Body of pancreas (tissue), 4 donors: Measurements from ENCODE around the gene PIEZO2. TPM values are rescaled to one million over a fixed set of nuclear protein-coding genes. Genes with fewer than 3 reads are reported as not detected.
"Not testable (repeated sequence)": the region's sequence is repeated elsewhere in the genome, so short reads cannot be mapped to it uniquely, and the experiment has no call there.

Source experiments
- ATAC-seq: fragments of 150-250 bp; one replicate; pipeline ENCODE4 v1.9.1; 2016
- DNase-seq, 4 donors: peaks; one replicate each; pipeline ENCODE4 v3.0.0-alpha.2; 2019
- H3K27ac ChIP-seq, 4 donors: fragments of 200-600 bp; sonication (generic); 1 replicate in 3 of 4; 2 replicates in 1 of 4; pipeline versions ENCODE4 v1.5.1 to v1.6.1; 2016 to 2019; ENCODE audit warnings: mild to moderate bottlenecking in 1 of 4, mixed read lengths in 1 of 4, moderate library complexity in 1 of 4
- H3K27me3 ChIP-seq, 2 donors: fragments of 200-600 bp; sonication (generic); one replicate each; pipeline ENCODE4 v1.6.0; 2016; ENCODE audit warnings: mild to moderate bottlenecking in 1 of 2
- H3K36me3 ChIP-seq, 2 donors: fragments of 200-600 bp; sonication (generic); replicated peaks in 1 of 2; 2 replicates each; pipeline ENCODE4 v1.5.1; 2016; ENCODE audit warnings: low read depth in 2 of 2; ENCODE audit not compliant: insufficient read depth in 1 of 2
- H3K4me1 ChIP-seq: fragments of 200-600 bp; sonication (generic); one replicate; pipeline ENCODE4 v1.6.0; 2016
- H3K4me3 ChIP-seq, 2 donors: fragments of 200-600 bp; sonication (generic); 1 replicate in 1 of 2; 2 replicates in 1 of 2; pipeline ENCODE4 v1.5.1; 2016 to 2019
- H3K9me3 ChIP-seq, 3 donors: fragments of 200-600 bp; sonication (generic); 1 replicate in 2 of 3; 2 replicates in 1 of 3; pipeline ENCODE4 v1.5.1; 2016
- CTCF ChIP-seq, 7 experiments: fragments of 450-650 bp in 4 of 7; fragments of 200-600 bp in 3 of 7; sonication (generic) in 3 of 7; IDR thresholded peaks; one replicate each; pipeline ENCODE4 v1.5.1; 2016 to 2019; ENCODE audit warnings: antibody characterized with exemption in 7 of 7
- POLR2A ChIP-seq, 3 donors: fragments of 450-650 bp; IDR thresholded peaks; one replicate each; pipeline ENCODE4 v1.6.1; 2016; ENCODE audit warnings: antibody characterized with exemption in 3 of 3, mild to moderate bottlenecking in 2 of 3
- WGBS, 2 donors: methylation state at CpG; one replicate each; pipeline ENCODE4 v1.1.5; 2017; 5-methylcytosine and 5-hydroxymethylcytosine counted together
- intact Hi-C: fragments of 100-400 bp; cut with DNase I; formaldehyde crosslinking; loops from one replicate; pipeline ENCODE4 v1.15.1; 2023
- total RNA-seq, 2 donors: library from RNA; depleted of rRNA; stranded (reverse); fragments of >200 nt; gene quantifications; one replicate each; pipeline ENCODE4 v1.1.0, GENCODE V29; 2016

The PIEZO2 gene
- total RNA-seq, 2 donors from 2014 or later, result 0.33 to 40.7 TPM

- WGBS, 2 donors, result 46 to 48% methylated on average over 4 of the region's 4 CpGs
Measured at GRCh38 chr18:11145413-11146191, 3.8 kb downstream of the PIEZO2 start.

DNA sequence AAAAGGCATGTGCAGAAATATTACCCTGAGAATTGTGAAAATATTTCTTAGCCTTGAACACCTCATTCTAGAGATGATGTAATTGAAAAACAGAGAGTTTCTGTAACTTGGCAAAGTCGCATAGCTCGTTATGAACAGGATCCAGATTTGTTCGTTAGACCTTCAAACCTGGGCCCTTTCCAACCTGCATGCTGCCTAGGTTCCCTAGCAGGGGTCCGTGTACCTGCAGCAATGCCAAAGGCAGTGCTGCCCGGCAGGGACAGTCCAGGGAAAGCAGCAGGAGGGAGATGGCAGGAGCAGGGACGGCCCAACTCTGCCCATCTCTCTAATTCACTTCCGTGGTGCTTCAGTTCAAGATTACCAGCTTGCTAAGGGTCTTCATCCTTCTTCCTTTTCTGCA lies 12.0 kb downstream of the PIEZO2 start:
- Histone ChIP-seq H3K4me3 (no peak overlapping the region), H3K4me1 (no peaks in the 10 kb centered on the region), H3K27me3 (peaks cover 0 to 7% of the 10 kb centered on the region in 2 donors), H3K9me3 (no peaks in the 10 kb centered on the region), H3K27ac (no peak overlapping the region), H3K36me3 (no peaks in the 10 kb centered on the region)
- TF ChIP-seq CTCF (IDR thresholded peaks at IDR 0.05) (no peak), POLR2A (IDR thresholded peaks at IDR 0.05) (no peak)
- ATAC-seq (peak; percentile 80), DNase-seq (peak; percentile 45 to 75 (median 58))
- intact Hi-C loops, result no loop called here
- WGBS, 2 donors, result 41 to 52% methylated on average over 7 of the region's 7 CpGs

More at GRCh38 chr18:11145413-11146191, 3.8 kb downstream of the PIEZO2 start:
- ATAC-seq (no peak), DNase-seq (no peak)
- Histone ChIP-seq H3K9me3 (no peaks in the 10 kb centered on the region), H3K27me3 (peaks cover 0 to 26% of the 10 kb centered on the region in 2 donors), H3K4me3 (no peak overlapping the region), H3K4me1 (peaks cover 27% of the 10 kb centered on the region), H3K36me3 (no peaks in the 10 kb centered on the region), H3K27ac (no peak overlapping the region)
- TF ChIP-seq CTCF (IDR thresholded peaks at IDR 0.05), result no peak
- intact Hi-C loops, result no loop called here

GRCh38 chr18:11136241-11136640 lies 13.1 kb downstream of the PIEZO2 start:
- TF ChIP-seq CTCF (IDR thresholded peaks at IDR 0.05), result no peak
- TF ChIP-seq POLR2A (IDR thresholded peaks at IDR 0.05), result no peak
- peaks cover 0 to 7% of the 10 kb centered on the region in 2 donors for H3K27me3 ChIP-seq
- DNase-seq (no peak), ATAC-seq (no peak)
- H3K9me3 ChIP-seq, result no peaks in the 10 kb centered on the region
- intact Hi-C loops, result no loop called here
- no peak overlapping the region for H3K4me3 ChIP-seq
- H3K4me1 ChIP-seq, result no peaks in the 10 kb centered on the region
- no peaks in the 10 kb centered on the region for H3K36me3 ChIP-seq
- no peak overlapping the region for H3K27ac ChIP-seq
- WGBS, 2 donors, result 30 to 40% methylated on average over 2 of the region's 2 CpGs

DNA sequence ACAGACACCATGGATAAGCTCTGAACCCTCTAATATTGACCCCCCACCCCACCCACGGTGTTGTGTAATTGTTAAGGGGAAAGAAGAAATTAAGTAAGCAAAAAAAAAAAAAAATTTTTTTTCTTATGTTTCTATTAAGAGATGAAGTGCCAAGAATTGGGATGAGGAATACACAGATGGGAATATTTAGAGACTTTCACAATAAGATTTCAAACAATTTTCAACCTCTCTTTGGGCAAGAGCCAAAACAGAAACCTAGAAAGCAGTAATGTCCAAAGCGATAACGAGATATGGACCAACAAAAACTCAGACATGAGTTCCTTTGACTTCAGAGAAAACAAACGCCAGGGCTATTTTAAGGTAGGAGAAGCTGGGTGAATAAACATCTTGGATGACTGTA lies 14.4 kb downstream of the PIEZO2 start:
- ATAC-seq, result no peak
- H3K36me3 ChIP-seq, result no peaks in the 10 kb centered on the region

DNA sequence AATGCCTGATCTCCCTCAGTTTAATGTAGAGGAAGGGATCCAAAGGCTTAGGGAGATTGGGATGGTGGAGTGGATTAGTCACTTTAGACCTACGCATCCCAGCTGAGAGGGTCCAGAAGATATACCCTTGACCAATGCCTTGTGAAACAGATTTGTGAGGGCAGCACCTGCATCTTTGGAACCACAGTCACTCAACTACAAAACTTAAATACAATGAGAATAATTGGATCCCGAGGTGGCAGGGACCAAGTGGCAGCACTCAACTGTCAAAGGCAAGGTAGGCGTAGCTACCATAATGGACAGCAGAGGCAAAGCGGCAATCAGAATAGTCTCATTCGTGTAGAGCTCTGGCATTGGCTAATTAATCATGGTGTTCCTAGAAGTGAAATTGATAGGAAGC lies 20.3 kb downstream of the PIEZO2 start:
- intact Hi-C loops, H3K4me1 ChIP-seq, ATAC-seq, H3K36me3 ChIP-seq, H3K27ac ChIP-seq, H3K27me3 ChIP-seq, DNase-seq, H3K4me3 ChIP-seq, H3K9me3 ChIP-seq: not testable (repeated sequence)
- 77 to 86% methylated on average over 5 of the region's 5 CpGs for WGBS, 2 donors

More for the DNA sequence above, 14.4 kb downstream of the PIEZO2 start:
- no peaks in the 10 kb centered on the region for H3K4me1 ChIP-seq
- intact Hi-C loops, result no loop called here
- no peak overlapping the region for H3K4me3 ChIP-seq
- peaks cover 0 to 7% of the 10 kb centered on the region in 2 donors for H3K27me3 ChIP-seq
- no peak overlapping the region for H3K27ac ChIP-seq
- DNase-seq, result no peak
- no peak for TF ChIP-seq CTCF (IDR thresholded peaks at IDR 0.05)
- TF ChIP-seq POLR2A (IDR thresholded peaks at IDR 0.05), result no peak
- WGBS, 2 donors, result 61 to 72% methylated on average over 4 of the region's 4 CpGs
- no peaks in the 10 kb centered on the region for H3K9me3 ChIP-seq
